GM18873 (cell line): ENCODE results near the gene ZNF652.
"Not testable (repeated sequence)": the region's sequence is repeated elsewhere in the genome, so short reads cannot be mapped to it uniquely, and the experiment has no call there.

Experiments used
- ATAC-seq: cut with Tn5 transposase; IDR thresholded peaks from one replicate; pipeline ENCODE4 v1.9.1; 2021; ENCODE audit warnings: mild to moderate bottlenecking, moderate library complexity, moderate number of reproducible peaks; ENCODE audit not compliant: unreplicated experiment, low FRiP score

Gene ZNF652

GRCh38 chr17:49277638-49278037 lies 84.4 kb downstream of the ZNF652 start:
- ATAC-seq: no peak

- not testable (repeated sequence) for ATAC-seq
These were observed 86.1 kb downstream of the ZNF652 start for GRCh38 chr17:49275981-49276380.

- ATAC-seq: no peak
These were observed 92.7 kb downstream of the ZNF652 start for GRCh38 chr17:49269356-49269755.

GRCh38 chr17:49267912-49268311 lies 94.1 kb downstream of the ZNF652 start:
- no peak for ATAC-seq

GRCh38 chr17:49266233-49266632 lies 95.8 kb downstream of the ZNF652 start:
- no peak for ATAC-seq

GRCh38 chr17:49261540-49261939 lies 100.5 kb downstream of the ZNF652 start:
- not testable (repeated sequence) for ATAC-seq

- no peak for ATAC-seq
These were observed 101.2 kb downstream of the ZNF652 start for GRCh38 chr17:49260817-49261291.

GRCh38 chr17:49260011-49260816 lies 101.8 kb downstream of the ZNF652 start:
- no peak for ATAC-seq

- no peak for ATAC-seq
These were observed 102.4 kb downstream of the ZNF652 start for GRCh38 chr17:49259663-49260010.

GRCh38 chr17:49258394-49258793 lies 103.7 kb downstream of the ZNF652 start:
- no peak for ATAC-seq

GRCh38 chr17:49255125-49255524 lies 106.9 kb downstream of the ZNF652 start:
- no peak for ATAC-seq

GRCh38 chr17:49254066-49254465 lies 108.0 kb downstream of the ZNF652 start:
- ATAC-seq: no peak

GRCh38 chr17:49252148-49252695 lies 109.8 kb downstream of the ZNF652 start:
- ATAC-seq: no peak

- ATAC-seq: no peak
These were observed 112.0 kb downstream of the ZNF652 start for GRCh38 chr17:49249890-49250522.

- no peak for ATAC-seq
These were observed 112.7 kb downstream of the ZNF652 start for GRCh38 chr17:49249292-49249794.

- no peak for ATAC-seq
These were observed 114.1 kb downstream of the ZNF652 start for GRCh38 chr17:49247944-49248343.

- no peak for ATAC-seq
These were observed 117.2 kb downstream of the ZNF652 start for GRCh38 chr17:49244839-49245238.
